ENCODE measurements around the gene AQP5. TPM values are rescaled to one million over a fixed set of nuclear protein-coding genes. Genes with fewer than 3 reads are reported as not detected.

The AQP5 gene
- total and polyA plus RNA-seq, 2 donors from 2014 or later, result 0.91 to 0.99 TPM

DNA sequence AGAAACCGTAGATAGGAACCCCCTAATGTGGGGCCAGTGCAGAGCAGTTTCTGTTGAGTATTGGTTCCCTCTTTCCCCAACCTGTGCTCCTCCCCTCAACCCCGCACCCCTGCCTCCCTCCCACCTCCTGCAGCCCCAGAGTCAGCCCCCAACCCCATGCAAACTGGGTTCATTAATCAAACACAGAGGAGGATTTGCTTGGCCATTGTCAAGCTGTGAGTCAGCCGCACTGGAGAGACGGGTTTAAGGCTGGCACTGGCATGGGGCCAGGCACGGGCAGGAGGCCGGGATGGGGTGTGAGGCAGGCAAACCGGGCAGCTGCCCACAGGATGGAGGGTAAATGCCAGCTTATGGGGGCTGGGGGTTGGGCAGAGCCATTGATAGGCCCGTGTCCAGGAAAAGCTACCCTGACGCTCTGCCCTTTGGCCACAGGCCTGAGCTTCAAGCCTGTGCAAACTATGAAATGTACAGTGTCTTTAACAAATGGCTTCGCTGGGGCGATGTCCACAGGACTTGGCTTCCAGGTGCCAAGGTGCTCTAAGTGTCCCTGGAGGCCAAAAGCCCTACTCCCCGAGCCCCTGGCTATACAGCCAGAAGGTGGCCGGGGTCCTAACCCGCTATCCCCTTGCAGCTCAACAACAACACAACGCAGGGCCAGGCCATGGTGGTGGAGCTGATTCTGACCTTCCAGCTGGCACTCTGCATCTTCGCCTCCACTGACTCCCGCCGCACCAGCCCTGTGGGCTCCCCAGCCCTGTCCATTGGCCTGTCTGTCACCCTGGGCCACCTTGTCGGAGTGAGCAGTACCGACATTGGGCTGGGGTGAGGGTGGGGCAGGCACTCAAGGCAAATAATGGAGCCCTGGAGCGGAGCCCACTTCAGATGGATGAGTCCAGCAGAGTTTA, 1.4 kb downstream of the AQP5 start:
- H3K27me3 ChIP-seq (ENCODE audit: control insufficient read depth, insufficient read depth, low read length), result peaks cover 11% of the 10 kb centered on the region
- peak in 1 of 5 donors; percentile 93 for DNase-seq
- FAIRE-seq, result no peak
- no peaks in the 10 kb centered on the region for H3K9me3 ChIP-seq (ENCODE audit: control insufficient read depth in 2 of 3, insufficient read depth in 1 of 3, low read length in 3 of 3)
- H3K36me3 ChIP-seq (ENCODE audit: control insufficient read depth in 2 of 3, insufficient read depth in 3 of 3, low read length in 3 of 3), result no peaks in the 10 kb centered on the region
- peaks cover 0 to 12% (median 12%) of the 10 kb centered on the region in 3 donors for H3K4me1 ChIP-seq (ENCODE audit: control insufficient read depth in 2 of 3, insufficient read depth in 2 of 3, low read depth in 1 of 3, low read length in 3 of 3)
- H3K4me3 ChIP-seq (ENCODE audit: low read length in 3 of 3), result no peak overlapping the region
- TF ChIP-seq, protein P1, sequence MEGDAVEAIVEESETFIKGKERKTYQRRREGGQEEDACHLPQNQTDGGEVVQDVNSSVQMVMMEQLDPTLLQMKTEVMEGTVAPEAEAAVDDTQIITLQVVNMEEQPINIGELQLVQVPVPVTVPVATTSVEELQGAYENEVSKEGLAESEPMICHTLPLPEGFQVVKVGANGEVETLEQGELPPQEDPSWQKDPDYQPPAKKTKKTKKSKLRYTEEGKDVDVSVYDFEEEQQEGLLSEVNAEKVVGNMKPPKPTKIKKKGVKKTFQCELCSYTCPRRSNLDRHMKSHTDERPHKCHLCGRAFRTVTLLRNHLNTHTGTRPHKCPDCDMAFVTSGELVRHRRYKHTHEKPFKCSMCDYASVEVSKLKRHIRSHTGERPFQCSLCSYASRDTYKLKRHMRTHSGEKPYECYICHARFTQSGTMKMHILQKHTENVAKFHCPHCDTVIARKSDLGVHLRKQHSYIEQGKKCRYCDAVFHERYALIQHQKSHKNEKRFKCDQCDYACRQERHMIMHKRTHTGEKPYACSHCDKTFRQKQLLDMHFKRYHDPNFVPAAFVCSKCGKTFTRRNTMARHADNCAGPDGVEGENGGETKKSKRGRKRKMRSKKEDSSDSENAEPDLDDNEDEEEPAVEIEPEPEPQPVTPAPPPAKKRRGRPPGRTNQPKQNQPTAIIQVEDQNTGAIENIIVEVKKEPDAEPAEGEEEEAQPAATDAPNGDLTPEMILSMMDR (IDR thresholded peaks at IDR 0.05; ENCODE audit: borderline replicate concordance, extremely low read depth, insufficient read depth), result no peak
- intact Hi-C loops (cut with DNase I), result no loop called here
- no peak overlapping the region for H3K27ac ChIP-seq (ENCODE audit: low read depth in 2 of 2, low read length in 2 of 2)
- no peak overlapping the region for H3K9ac ChIP-seq (ENCODE audit: low read length in 3 of 3)

- Histone ChIP-seq H3K4me3 (ENCODE audit: low read length in 3 of 3) (no peak overlapping the region), H3K9ac (ENCODE audit: low read length in 3 of 3) (no peak overlapping the region), H3K27me3 (ENCODE audit: control insufficient read depth, insufficient read depth, low read length) (peaks cover 11% of the 10 kb centered on the region), H3K27ac (ENCODE audit: low read depth in 2 of 2, low read length in 2 of 2) (no peak overlapping the region), H3K4me1 (ENCODE audit: control insufficient read depth in 2 of 3, insufficient read depth in 2 of 3, low read depth in 1 of 3, low read length in 3 of 3) (peaks cover 0 to 12% (median 12%) of the 10 kb centered on the region in 3 donors), H3K36me3 (ENCODE audit: control insufficient read depth in 2 of 3, insufficient read depth in 3 of 3, low read length in 3 of 3) (no peaks in the 10 kb centered on the region), H3K9me3 (ENCODE audit: control insufficient read depth in 2 of 3, insufficient read depth in 1 of 3, low read length in 3 of 3) (no peaks in the 10 kb centered on the region)
- FAIRE-seq, result no peak
- peak in 1 of 5 donors; percentile 55 for DNase-seq
- intact Hi-C loops (cut with DNase I), result no loop called here
- TF ChIP-seq, protein P1 (IDR thresholded peaks at IDR 0.05; ENCODE audit: borderline replicate concordance, extremely low read depth, insufficient read depth), result no peak
These were observed 2.5 kb downstream of the AQP5 start for GRCh38 chr12:49963976-49964815.

DNA sequence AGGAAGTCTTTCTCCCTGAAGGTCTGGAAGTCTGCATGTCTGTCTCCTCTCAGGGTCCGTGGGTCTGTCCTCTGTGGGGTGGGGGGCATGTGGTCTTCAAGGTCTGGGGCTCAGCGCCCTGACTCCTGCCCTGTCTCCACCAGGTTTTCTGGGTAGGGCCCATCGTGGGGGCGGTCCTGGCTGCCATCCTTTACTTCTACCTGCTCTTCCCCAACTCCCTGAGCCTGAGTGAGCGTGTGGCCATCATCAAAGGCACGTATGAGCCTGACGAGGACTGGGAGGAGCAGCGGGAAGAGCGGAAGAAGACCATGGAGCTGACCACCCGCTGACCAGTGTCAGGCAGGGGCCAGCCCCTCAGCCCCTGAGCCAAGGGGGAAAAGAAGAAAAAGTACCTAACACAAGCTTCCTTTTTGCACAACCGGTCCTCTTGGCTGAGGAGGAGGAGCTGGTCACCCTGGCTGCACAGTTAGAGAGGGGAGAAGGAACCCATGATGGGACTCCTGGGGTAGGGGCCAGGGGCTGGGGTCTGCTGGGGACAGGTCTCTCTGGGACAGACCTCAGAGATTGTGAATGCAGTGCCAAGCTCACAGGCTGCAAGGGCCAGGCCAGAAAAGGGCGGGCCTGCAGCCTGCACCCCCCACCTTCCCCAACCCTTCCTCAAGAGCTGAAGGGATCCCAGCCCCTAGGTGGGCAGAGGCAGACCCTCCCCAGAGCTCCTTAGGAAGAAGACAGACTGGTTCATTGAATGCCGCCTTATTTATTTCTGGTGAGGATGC, 3.4 kb downstream of the AQP5 start:
- no peaks in the 10 kb centered on the region for H3K9me3 ChIP-seq (ENCODE audit: control insufficient read depth in 2 of 3, insufficient read depth in 1 of 3, low read length in 3 of 3)
- DNase-seq (peak in 1 of 5 donors; percentile 55), FAIRE-seq (no peak)
- no peak overlapping the region for H3K27ac ChIP-seq (ENCODE audit: low read depth in 2 of 2, low read length in 2 of 2)
- peaks cover 9% of the 10 kb centered on the region for H3K27me3 ChIP-seq (ENCODE audit: control insufficient read depth, insufficient read depth, low read length)
- H3K4me1 ChIP-seq (ENCODE audit: control insufficient read depth in 2 of 3, insufficient read depth in 2 of 3, low read depth in 1 of 3, low read length in 3 of 3), result peaks cover 0 to 12% (median 9%) of the 10 kb centered on the region in 3 donors
- H3K9ac ChIP-seq (ENCODE audit: low read length in 3 of 3), result no peak overlapping the region
- intact Hi-C loops (cut with DNase I), result loop anchor here (5.0 kb wide), 1 partner anchor 87 kb away; no protein-coding TSS in a partner anchor
- TF ChIP-seq, protein P1 (IDR thresholded peaks at IDR 0.05; ENCODE audit: borderline replicate concordance, extremely low read depth, insufficient read depth), result no peak
- H3K36me3 ChIP-seq (ENCODE audit: control insufficient read depth in 2 of 3, insufficient read depth in 3 of 3, low read length in 3 of 3), result no peaks in the 10 kb centered on the region
- no peak overlapping the region for H3K4me3 ChIP-seq (ENCODE audit: low read length in 3 of 3)
